Smooth muscle cell (in vitro differentiated cells): ENCODE results near the gene CDH23. TPM values are rescaled to one million over a fixed set of nuclear protein-coding genes. Genes with fewer than 3 reads are reported as not detected.

Source experiments
- DNase-seq: peaks from one replicate; lab custom pipeline; 2025; ENCODE audit not compliant: unreplicated experiment; lab: John Stamatoyannopoulos, UW
- H2AFZ ChIP-seq: fragments of 200-600 bp; sonication (generic); 2 replicates; pipeline ENCODE4 v1.6.0; 2016; ENCODE audit warnings: antibody characterized with exemption, low read depth, mild to moderate bottlenecking
- H3F3A ChIP-seq: fragments of 200-600 bp; sonication (generic); 2 replicates; pipeline ENCODE4 v1.6.0; 2017; ENCODE audit warnings: antibody characterized with exemption, low read depth
- H3K27ac ChIP-seq: fragments of 200-600 bp; sonication (generic); 2 replicates; pipeline ENCODE4 v1.5.1; 2016; ENCODE audit warnings: low read depth, mild to moderate bottlenecking
- H3K27me3 ChIP-seq: fragments of 200-600 bp; sonication (generic); 2 replicates; pipeline ENCODE4 v1.6.1; 2016; ENCODE audit warnings: low read depth, mild to moderate bottlenecking
- H3K36me3 ChIP-seq: fragments of 200-600 bp; sonication (generic); 2 replicates; pipeline ENCODE4 v1.5.1; 2016; ENCODE audit warnings: low read depth
- H3K4me1 ChIP-seq: fragments of 200-600 bp; sonication (generic); 2 replicates; pipeline ENCODE4 v1.5.1; 2016; ENCODE audit warnings: low read depth
- H3K4me2 ChIP-seq: fragments of 200-600 bp; sonication (generic); 2 replicates; pipeline ENCODE4 v1.6.0; 2016; ENCODE audit warnings: mild to moderate bottlenecking
- H3K4me3 ChIP-seq: fragments of 200-600 bp; sonication (generic); 2 replicates; pipeline ENCODE4 v1.5.1; 2016; ENCODE audit warnings: mild to moderate bottlenecking
- H3K79me2 ChIP-seq: fragments of 200-600 bp; sonication (generic); 2 replicates; pipeline ENCODE4 v1.6.0; 2016; ENCODE audit warnings: low read depth, mild to moderate bottlenecking
- H3K9ac ChIP-seq: fragments of 200-600 bp; sonication (generic); 2 replicates; pipeline ENCODE4 v1.6.0; 2016; ENCODE audit warnings: low read depth
- H3K9me3 ChIP-seq: fragments of 200-600 bp; sonication (generic); replicated peaks from 2 replicates; pipeline ENCODE4 v1.5.1; 2016; ENCODE audit warnings: low read depth
- H4K20me1 ChIP-seq: fragments of 200-600 bp; sonication (generic); 2 replicates; pipeline ENCODE4 v1.6.0; 2016; ENCODE audit warnings: low read depth
- WGBS: methylation state at CpG from one replicate; pipeline ENCODE4 v1.1.7; 2016; ENCODE audit warnings: low lambda C conversion rate; 5-methylcytosine and 5-hydroxymethylcytosine counted together
- polyA plus RNA-seq: library from polyadenylated mRNA; unstranded; fragments of >200 nt; fragmentation: Nextera tagmentation; extraction: Ambion mirVana; gene quantifications from 2 replicates; pipeline ENCODE4 v1.2.1, GENCODE V29; 2016
- total RNA-seq: library from RNA; depleted of rRNA; stranded (reverse); fragments of >200 nt; gene quantifications from 2 replicates; pipeline ENCODE4 v1.2.3, GENCODE V29; 2014
- TF ChIP-seq, protein P1 (sequence below): fragments of 200-600 bp; sonication (generic); IDR thresholded peaks from 2 replicates; pipeline ENCODE4 v1.5.1; 2017; ENCODE audit warnings: borderline replicate concordance, mild to moderate bottlenecking, antibody characterized with exemption; ENCODE audit not compliant: insufficient read depth, poor library complexity, severe bottlenecking

The CDH23 gene
- total and polyA plus RNA-seq, 2 experiments from 2014 or later = 0.99 to 2.5 TPM

- Histone ChIP-seq H3K4me2 (no peak overlapping the region), H3K4me1 (no peaks in the 10 kb centered on the region), H3K4me3 (no peak overlapping the region), H3F3A (no peaks in the 10 kb centered on the region), H3K9ac (no peak overlapping the region), H3K36me3 (no peaks in the 10 kb centered on the region), H3K27me3 (peaks cover 51% of the 10 kb centered on the region), H4K20me1 (no peaks in the 10 kb centered on the region), H3K9me3 (no peaks in the 10 kb centered on the region), H3K27ac (no peak overlapping the region), H3K79me2 (no peaks in the 10 kb centered on the region), H2AFZ (no peak overlapping the region)
- no peak for DNase-seq
- WGBS = 91% methylated on average over 5 of the region's 5 CpGs
- TF ChIP-seq, protein P1, sequence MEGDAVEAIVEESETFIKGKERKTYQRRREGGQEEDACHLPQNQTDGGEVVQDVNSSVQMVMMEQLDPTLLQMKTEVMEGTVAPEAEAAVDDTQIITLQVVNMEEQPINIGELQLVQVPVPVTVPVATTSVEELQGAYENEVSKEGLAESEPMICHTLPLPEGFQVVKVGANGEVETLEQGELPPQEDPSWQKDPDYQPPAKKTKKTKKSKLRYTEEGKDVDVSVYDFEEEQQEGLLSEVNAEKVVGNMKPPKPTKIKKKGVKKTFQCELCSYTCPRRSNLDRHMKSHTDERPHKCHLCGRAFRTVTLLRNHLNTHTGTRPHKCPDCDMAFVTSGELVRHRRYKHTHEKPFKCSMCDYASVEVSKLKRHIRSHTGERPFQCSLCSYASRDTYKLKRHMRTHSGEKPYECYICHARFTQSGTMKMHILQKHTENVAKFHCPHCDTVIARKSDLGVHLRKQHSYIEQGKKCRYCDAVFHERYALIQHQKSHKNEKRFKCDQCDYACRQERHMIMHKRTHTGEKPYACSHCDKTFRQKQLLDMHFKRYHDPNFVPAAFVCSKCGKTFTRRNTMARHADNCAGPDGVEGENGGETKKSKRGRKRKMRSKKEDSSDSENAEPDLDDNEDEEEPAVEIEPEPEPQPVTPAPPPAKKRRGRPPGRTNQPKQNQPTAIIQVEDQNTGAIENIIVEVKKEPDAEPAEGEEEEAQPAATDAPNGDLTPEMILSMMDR = no peak
These were observed 8.5 kb upstream of the CDH23 start for GRCh38 chr10:71388171-71388570.

GRCh38 chr10:71388583-71389310 lies 8.0 kb upstream of the CDH23 start:
- no peak for DNase-seq
- no peak overlapping the region for H3K27ac ChIP-seq
- H3K79me2 ChIP-seq = no peaks in the 10 kb centered on the region
- WGBS = 80% methylated on average over 8 of the region's 8 CpGs
- H3K9ac ChIP-seq = no peak overlapping the region
- H3K36me3 ChIP-seq = no peaks in the 10 kb centered on the region
- H2AFZ ChIP-seq = no peak overlapping the region
- no peak overlapping the region for H3K4me3 ChIP-seq
- H3K27me3 ChIP-seq = peaks cover 57% of the 10 kb centered on the region
- H3F3A ChIP-seq = no peaks in the 10 kb centered on the region
- no peaks in the 10 kb centered on the region for H3K4me1 ChIP-seq
- H4K20me1 ChIP-seq = no peaks in the 10 kb centered on the region
- H3K9me3 ChIP-seq = no peaks in the 10 kb centered on the region
- H3K4me2 ChIP-seq = no peak overlapping the region
- TF ChIP-seq, protein P1 = no peak

- Histone ChIP-seq H3K4me3 (no peak overlapping the region), H3K36me3 (no peaks in the 10 kb centered on the region), H3K27me3 (peaks cover 68% of the 10 kb centered on the region), H3K27ac (no peak overlapping the region), H3K79me2 (no peaks in the 10 kb centered on the region), H3K9me3 (no peaks in the 10 kb centered on the region), H2AFZ (no peak overlapping the region), H3K4me1 (no peaks in the 10 kb centered on the region), H3F3A (no peaks in the 10 kb centered on the region), H3K9ac (no peak overlapping the region), H4K20me1 (no peaks in the 10 kb centered on the region), H3K4me2 (no peak overlapping the region)
- 87% methylated on average over 14 of the region's 14 CpGs for WGBS
- no peak for DNase-seq
- TF ChIP-seq, protein P1 = no peak
These were observed 6.8 kb upstream of the CDH23 start for GRCh38 chr10:71389768-71390460.
